ENCODE results near the gene HAUS2.

The HAUS2 gene

GRCh38 chr15:42608110-42608531 lies 59.5 kb downstream of the HAUS2 start:
- no peak for DNase-seq (ENCODE audit: low spot score)

GRCh38 chr15:42608752-42609488 lies 60.3 kb downstream of the HAUS2 start:
- DNase-seq (ENCODE audit: low spot score) = no peak

GRCh38 chr15:42611532-42611931 lies 62.9 kb downstream of the HAUS2 start:
- no peak for DNase-seq (ENCODE audit: low spot score)

GRCh38 chr15:42612367-42612912 lies 63.8 kb downstream of the HAUS2 start:
- no peak for DNase-seq (ENCODE audit: low spot score)

- no peak for DNase-seq (ENCODE audit: low spot score)
Observed at GRCh38 chr15:42616107-42616506, 67.5 kb downstream of the HAUS2 start.
